LoVo (cell line): Measurements from ENCODE around the gene SIRPD.

ENCODE experiments used
- DNase-seq: peaks from one replicate; pipeline ENCODE4 v3.0.0-alpha.2; 2016; ENCODE audit warnings: low spot score

SIRPD gene

GRCh38 chr20:1494436-1494835 lies 63.1 kb downstream of the SIRPD start:
- no peak for DNase-seq

GRCh38 chr20:1493536-1493935 lies 64.0 kb downstream of the SIRPD start:
- no peak for DNase-seq

- no peak for DNase-seq
These were observed 65.5 kb downstream of the SIRPD start for GRCh38 chr20:1491860-1492642.

GRCh38 chr20:1491281-1491840 lies 66.1 kb downstream of the SIRPD start, which contains the start of gene SIRPB2:
Gene SIRPB2, minus strand, starts transcription at chr20:1491420. Its CDS starts 61 bp downstream, at chr20:1491359.
- DNase-seq: no peak

- DNase-seq: no peak
These were observed 66.8 kb downstream of the SIRPD start for GRCh38 chr20:1490643-1491195.

- DNase-seq: peak; percentile 10
These were observed 67.6 kb downstream of the SIRPD start for GRCh38 chr20:1489764-1490436.

GRCh38 chr20:1489325-1489724 lies 68.2 kb downstream of the SIRPD start:
- DNase-seq: no peak

GRCh38 chr20:1486566-1486965 lies 70.9 kb downstream of the SIRPD start:
- no peak for DNase-seq

- DNase-seq: no peak
These were observed 72.9 kb downstream of the SIRPD start for GRCh38 chr20:1484438-1485116.
